ENCODE data around the gene CLEC1A.
"Not testable (repeated sequence)": the region's sequence is repeated elsewhere in the genome, so short reads cannot be mapped to it uniquely, and the experiment has no call there.

Gene CLEC1A

GRCh38 chr12:10048526-10048925 lies 50.3 kb downstream of the CLEC1A start:
- DNase-seq (ENCODE audit: low read depth in 2 of 2) = no peak

DNA sequence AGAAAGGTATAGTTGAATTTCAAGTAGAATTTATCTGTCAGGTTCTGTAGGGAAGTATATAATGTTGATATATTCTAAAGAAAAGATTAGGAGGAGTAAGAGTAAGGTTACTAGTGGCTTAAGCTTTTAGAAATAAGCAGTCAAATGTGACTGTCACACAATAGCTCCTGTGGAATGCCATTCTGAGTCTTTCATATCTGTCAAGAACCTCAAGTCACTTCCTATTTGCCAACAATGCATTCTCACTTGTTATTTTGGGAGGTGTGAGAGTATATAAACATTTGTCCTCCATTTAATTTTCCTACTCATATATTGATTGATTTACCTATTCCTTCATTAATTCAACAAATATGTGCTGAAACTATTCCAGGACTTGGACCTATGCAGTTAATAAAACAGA lies 56.6 kb downstream of the CLEC1A start:
- DNase-seq (ENCODE audit: low read depth in 2 of 2) = no peak

- no peak for DNase-seq (ENCODE audit: low read depth in 2 of 2)
Measured at GRCh38 chr12:10033783-10034545, 64.8 kb downstream of the CLEC1A start.

GRCh38 chr12:10031771-10032175 lies 67.0 kb downstream of the CLEC1A start:
- DNase-seq (ENCODE audit: low read depth in 2 of 2) = no peak

DNA sequence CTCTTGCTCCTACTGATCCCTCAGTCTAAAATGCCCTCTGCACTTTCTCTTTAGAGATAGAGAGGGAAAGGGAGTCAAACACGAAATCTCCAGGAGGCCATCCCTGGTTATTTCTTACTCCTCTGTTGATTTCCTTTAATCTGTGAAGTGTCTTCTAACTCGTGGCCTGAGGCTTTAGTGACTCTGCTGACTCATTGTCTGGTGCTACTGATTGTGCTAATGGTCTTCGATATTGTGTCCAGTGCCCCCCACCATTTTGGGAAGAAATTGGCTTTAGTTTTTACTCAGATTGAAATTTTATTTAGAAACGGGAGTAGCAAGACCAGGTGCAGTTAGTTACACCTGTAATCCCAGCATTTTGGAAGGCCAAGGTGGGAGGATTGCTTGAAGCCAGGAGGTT lies 67.5 kb downstream of the CLEC1A start:
- no peak for DNase-seq (ENCODE audit: low read depth in 2 of 2)

DNA sequence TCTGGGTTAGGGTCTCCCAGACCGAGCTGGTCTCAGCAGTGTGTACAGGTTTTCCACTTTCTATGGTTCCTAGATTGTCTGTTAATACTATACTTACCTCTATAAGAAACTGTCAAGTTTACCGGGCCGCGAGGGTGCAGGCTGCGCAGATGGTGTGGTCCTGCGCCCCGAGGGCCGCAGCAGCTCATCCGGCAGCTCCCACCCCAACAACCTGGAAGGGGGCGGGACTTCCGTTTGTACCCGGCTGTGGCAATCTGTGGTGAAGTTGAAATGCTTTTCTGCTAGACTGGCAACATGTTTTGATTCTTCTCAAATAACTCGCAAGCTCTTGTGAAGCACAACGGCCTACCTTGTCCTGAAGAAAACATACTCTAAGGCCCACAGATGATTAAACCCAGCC lies 68.3 kb downstream of the CLEC1A start, which contains the start of gene CLEC9A:
TSS of gene CLEC9A (plus strand) at position 237 of the 400 bp plus-strand sequence. CDS start 22,006 bp downstream, outside the sequence.
- no peak for DNase-seq (ENCODE audit: low read depth in 2 of 2)

DNA sequence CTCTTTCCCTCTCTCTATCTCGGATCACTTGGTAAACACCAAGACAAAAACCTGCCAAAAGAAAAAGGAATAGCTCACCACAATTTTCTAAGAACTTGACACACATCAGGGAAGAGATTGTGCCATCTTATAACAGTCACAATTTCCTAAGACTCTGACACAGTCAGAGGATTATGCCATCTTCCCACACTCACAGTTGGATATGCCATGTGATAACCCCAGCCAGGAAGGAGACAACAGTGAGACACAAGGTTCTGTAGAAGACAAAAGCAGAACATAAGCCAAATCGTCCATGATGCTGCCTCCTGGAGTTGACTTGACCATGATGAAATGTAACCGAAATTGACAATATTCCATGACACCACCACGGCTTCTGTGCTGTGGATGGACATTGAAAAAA lies 71.1 kb downstream of the CLEC1A start:
- no peak for DNase-seq (ENCODE audit: low read depth in 2 of 2)

DNA sequence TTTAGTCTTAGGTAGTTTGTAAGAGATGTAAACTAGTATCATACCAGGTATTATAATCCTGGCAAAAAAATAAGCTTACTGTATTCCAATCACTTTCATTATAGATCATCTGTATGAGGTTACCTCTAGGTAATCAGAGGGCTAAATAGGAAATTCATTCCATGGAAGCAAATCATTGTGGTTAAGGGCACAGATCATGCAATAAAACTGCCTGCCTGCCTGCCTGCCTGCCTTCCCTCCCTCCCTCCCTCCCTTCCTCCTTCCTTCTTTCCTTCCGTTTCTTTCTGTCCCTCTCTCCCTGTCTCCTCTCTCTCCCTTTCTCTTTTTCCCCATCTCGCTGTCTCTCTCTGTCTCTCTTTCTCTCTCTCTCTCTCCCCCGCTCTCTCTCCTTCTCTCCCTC lies 71.5 kb downstream of the CLEC1A start:
- no peak for DNase-seq (ENCODE audit: low read depth in 2 of 2)

DNA sequence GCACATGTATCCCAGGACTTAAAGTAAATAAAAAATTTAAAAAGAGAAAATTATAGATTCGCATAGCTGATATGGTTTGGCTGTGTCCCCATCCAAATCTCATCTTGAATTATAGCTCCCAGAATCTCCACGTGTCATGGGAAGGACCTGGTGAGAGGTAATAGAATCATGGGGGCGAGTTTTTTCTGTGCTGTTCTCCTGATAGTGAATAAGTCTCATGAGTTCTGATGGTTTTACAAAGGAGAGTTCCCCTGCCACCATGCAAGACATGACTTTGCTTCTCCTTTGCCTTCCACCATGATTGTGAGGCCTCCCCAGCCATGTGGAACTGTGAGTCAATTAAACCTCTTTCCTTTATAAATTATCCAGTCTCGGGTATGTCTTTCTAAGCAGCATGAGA lies 72.1 kb downstream of the CLEC1A start:
- not testable (repeated sequence) for DNase-seq (ENCODE audit: low read depth in 2 of 2)

DNA sequence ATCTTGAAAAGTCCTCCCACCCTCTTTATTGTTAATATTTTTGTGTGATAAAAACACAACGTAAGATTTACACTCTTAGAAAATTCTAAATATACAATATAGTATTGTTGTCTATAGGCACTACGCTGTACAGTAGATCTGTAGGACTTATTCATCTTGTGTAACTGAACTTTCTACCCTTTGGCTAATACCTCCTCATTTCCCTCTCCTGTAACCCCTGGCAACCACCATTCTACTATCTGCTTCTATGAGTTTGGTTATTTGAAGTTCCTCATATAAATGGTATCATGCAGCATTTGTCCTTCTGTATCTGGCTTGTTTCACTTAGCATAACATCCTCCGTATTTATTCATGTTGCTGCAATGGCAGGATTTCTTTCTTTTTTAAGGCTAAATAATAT lies 73.5 kb downstream of the CLEC1A start:
- DNase-seq (ENCODE audit: low read depth in 2 of 2) = no peak

DNA sequence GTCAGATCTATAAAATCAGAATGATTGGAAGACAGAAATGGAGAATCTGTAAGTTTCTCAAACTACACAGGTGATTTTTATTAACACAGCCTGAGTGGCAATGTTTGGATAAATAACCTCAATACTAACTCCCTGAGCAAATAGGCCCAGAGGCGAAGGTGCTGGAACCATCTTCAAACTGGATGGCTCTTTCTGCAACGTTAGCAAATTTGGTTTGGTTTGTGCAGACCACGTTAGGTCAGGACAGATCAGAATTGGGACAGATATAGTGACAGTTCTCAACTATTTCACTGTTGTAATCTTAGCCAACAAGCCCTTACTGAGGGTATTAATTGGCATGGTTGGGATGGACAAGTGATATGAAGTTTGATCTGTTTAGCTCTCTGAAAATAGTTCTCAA lies 77.4 kb downstream of the CLEC1A start:
- DNase-seq (ENCODE audit: low read depth in 2 of 2) = no peak

Data from stimulated activated CD4-positive, alpha-beta T cell treated with anti-CD3 and anti-CD28 coated beads, Interleukin-15, amount 100 ng/mL, for 48 hours (primary cell).